Tibial nerve (tissue), 3 donors: ENCODE measurements around the gene MAST3.

ENCODE experiments used
- POLR2A ChIP-seq, 2 donors: fragments of 450-650 bp; IDR thresholded peaks; one replicate each; pipeline ENCODE4 v1.6.1; 2017; ENCODE audit warnings: antibody characterized with exemption in 2 of 2, mild to moderate bottlenecking in 2 of 2, moderate library complexity in 2 of 2
- TF ChIP-seq, protein P1 (sequence below), 5 experiments: fragments of 200-600 bp in 3 of 5; fragments of 450-650 bp in 2 of 5; sonication (generic) in 3 of 5; IDR thresholded peaks; one replicate each; pipeline ENCODE4 v1.5.1; 2016 to 2019; ENCODE audit warnings: antibody characterized with exemption in 5 of 5, mild to moderate bottlenecking in 3 of 5, moderate library complexity in 2 of 5

DNA sequence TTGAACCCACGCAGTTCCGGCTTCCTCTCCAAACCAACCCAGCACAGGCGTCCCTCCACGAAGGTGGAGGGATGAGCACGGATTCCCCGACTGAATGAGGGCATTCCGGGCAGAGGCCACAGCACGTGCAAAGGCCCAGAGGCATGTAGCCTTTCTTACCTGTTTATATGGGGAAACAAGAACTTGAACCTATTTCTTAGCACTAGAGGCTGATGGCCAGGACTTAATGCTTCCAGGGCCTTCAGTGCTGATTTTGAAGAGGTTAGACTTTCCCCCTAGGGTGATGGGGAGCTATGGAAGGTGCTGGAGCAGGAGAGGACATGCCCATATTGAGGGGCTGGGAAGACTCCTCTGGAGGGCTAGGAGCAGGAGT, 2.0 kb downstream of the MAST3 start:
- TF ChIP-seq, protein P1, sequence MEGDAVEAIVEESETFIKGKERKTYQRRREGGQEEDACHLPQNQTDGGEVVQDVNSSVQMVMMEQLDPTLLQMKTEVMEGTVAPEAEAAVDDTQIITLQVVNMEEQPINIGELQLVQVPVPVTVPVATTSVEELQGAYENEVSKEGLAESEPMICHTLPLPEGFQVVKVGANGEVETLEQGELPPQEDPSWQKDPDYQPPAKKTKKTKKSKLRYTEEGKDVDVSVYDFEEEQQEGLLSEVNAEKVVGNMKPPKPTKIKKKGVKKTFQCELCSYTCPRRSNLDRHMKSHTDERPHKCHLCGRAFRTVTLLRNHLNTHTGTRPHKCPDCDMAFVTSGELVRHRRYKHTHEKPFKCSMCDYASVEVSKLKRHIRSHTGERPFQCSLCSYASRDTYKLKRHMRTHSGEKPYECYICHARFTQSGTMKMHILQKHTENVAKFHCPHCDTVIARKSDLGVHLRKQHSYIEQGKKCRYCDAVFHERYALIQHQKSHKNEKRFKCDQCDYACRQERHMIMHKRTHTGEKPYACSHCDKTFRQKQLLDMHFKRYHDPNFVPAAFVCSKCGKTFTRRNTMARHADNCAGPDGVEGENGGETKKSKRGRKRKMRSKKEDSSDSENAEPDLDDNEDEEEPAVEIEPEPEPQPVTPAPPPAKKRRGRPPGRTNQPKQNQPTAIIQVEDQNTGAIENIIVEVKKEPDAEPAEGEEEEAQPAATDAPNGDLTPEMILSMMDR (IDR thresholded peaks at IDR 0.05): no peak
- TF ChIP-seq POLR2A (IDR thresholded peaks at IDR 0.05): no peak
